BJ (cell line): ENCODE results near the gene COL23A1. TPM values are rescaled to one million over a fixed set of nuclear protein-coding genes. Genes with fewer than 3 reads are reported as not detected.

ENCODE experiments used
- CTCF ChIA-PET: fragments of 350-600 bp; formaldehyde crosslinking; extraction: SDS; loops from one replicate; lab custom pipeline; 2021; ENCODE audit warnings: antibody characterized with exemption, inconsistent platforms; lab: Yijun Ruan, JAX
- POLR2A ChIA-PET: fragments of 300-600 bp; sonication (Branson Sonifier 250); formaldehyde crosslinking; extraction: SDS; loops from one replicate; lab custom pipeline; 2021; ENCODE audit warnings: antibody characterized with exemption; lab: Charles Lee
- DNase-seq: peaks from one replicate; pipeline ENCODE4 v3.0.0-alpha.2; 2011; ENCODE audit warnings: low read depth
- H3K27me3 ChIP-seq: 2 replicates; pipeline ENCODE4 v1.6.0; 2011; ENCODE audit warnings: low read length; ENCODE audit not compliant: control insufficient read depth, insufficient read depth
- H3K36me3 ChIP-seq: 2 replicates; pipeline ENCODE4 v1.5.1; 2011; ENCODE audit warnings: low read length; ENCODE audit not compliant: control insufficient read depth, insufficient read depth
- H3K4me3 ChIP-seq: 2 replicates; pipeline ENCODE4 v1.5.1; 2011; ENCODE audit warnings: low read depth, mild to moderate bottlenecking, control low read depth, low read length
- CTCF ChIP-seq: IDR thresholded peaks from 2 replicates; pipeline ENCODE4 v1.5.1; 2011; ENCODE audit warnings: low read depth, mild to moderate bottlenecking, control low read depth, inconsistent platforms, low read length, moderate library complexity; ENCODE audit not compliant: insufficient read depth
- polyA plus RNA-seq: library from polyadenylated mRNA; depleted of rRNA; stranded (reverse); fragments of >200 nt; gene quantifications from 2 replicates; pipeline ENCODE4 v1.2.3, GENCODE V29; 2011

Gene COL23A1
- polyA plus RNA-seq, 1 experiment = not detected

- Histone ChIP-seq H3K36me3 (peaks cover 14% of the 10 kb centered on the region), H3K4me3 (peak within 1 kb of the TSS; percentile 58), H3K27me3 (no peaks in the 10 kb centered on the region)
- ChIA-PET POLR2A (interaction anchor here (1.1 kb wide), 1 partner anchor 51 kb away, joined by 3 read pairs; the partner anchor contains the start of gene NHP2), CTCF (interaction anchor here (1.1 to 1.2 kb wide), 3 partner anchors 9 to 127 kb away, joined by 3 to 5 read pairs (median 4); no protein-coding TSS in a partner anchor)
- DNase-seq = peak; percentile 48
- 0 out of 2 replicates have a peak, but pooled peaks have one; percentile 2 for TF ChIP-seq CTCF
These were observed 385.8 kb downstream of the COL23A1 start, which contains the start of gene HNRNPAB for GRCh38 chr5:178204182-178204934. TSS of gene HNRNPAB (plus strand) at chr5:178204533. CDS start at chr5:178204838, 305 bp downstream.

- DNase-seq = no peak
- H3K27me3 ChIP-seq = no peaks in the 10 kb centered on the region
- ChIA-PET CTCF (interaction anchor here (1.1 to 1.2 kb wide), 3 partner anchors 8 to 126 kb away, joined by 3 to 5 read pairs (median 4); no protein-coding TSS in a partner anchor), POLR2A (interaction anchor here (1.1 kb wide), 1 partner anchor 50 kb away, joined by 3 read pairs; the partner anchor contains the start of gene NHP2)
- H3K36me3 ChIP-seq = peaks cover 8% of the 10 kb centered on the region
- peak overlapping the region; percentile 58 for H3K4me3 ChIP-seq
- TF ChIP-seq CTCF = no peak
These were observed 386.5 kb downstream of the COL23A1 start for GRCh38 chr5:178203670-178204181.

DNA sequence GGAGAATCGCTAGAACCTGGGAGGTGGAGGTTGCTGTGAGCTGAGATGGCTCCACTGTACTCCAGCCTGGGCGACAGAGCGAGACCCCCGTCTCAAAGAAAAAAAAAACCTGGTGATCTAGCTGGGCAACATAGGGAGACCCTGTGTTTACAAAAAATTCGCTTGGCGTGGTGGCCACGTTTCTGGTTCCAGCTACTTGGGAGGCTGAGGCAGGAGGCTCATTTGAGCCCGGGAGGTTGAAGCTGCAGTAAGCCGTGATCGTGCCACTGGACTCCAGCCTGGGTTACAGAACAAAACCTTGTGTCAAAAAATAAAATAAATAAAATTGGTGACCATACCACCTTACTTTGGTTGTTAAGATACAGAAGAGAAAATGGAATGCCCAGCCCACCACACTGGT lies 387.7 kb downstream of the COL23A1 start:
- peaks cover 3% of the 10 kb centered on the region for H3K36me3 ChIP-seq
- DNase-seq = no peak
- H3K4me3 ChIP-seq = no peak overlapping the region
- CTCF ChIA-PET = interaction anchor here (0.9 kb wide), 1 partner anchor 18 kb away, joined by 3 read pairs; no protein-coding TSS in a partner anchor
- POLR2A ChIA-PET = no interaction called here
- no peaks in the 10 kb centered on the region for H3K27me3 ChIP-seq
- TF ChIP-seq CTCF = no peak

GRCh38 chr5:178201927-178202235 lies 388.3 kb downstream of the COL23A1 start:
- Histone ChIP-seq H3K36me3 (no peaks in the 10 kb centered on the region; the same call in none of the 2 replicates), H3K27me3 (no peaks in the 10 kb centered on the region), H3K4me3 (no peak overlapping the region)
- no peak for DNase-seq
- CTCF ChIA-PET = interaction anchor here (0.8 to 0.9 kb wide), 2 partner anchors 17 to 38 kb away, joined by 3 to 5 read pairs; no protein-coding TSS in a partner anchor
- POLR2A ChIA-PET = no interaction called here
- TF ChIP-seq CTCF = no peak
